Mesendoderm (in vitro differentiated cells): ENCODE results near the gene RFC2.

Source experiments
- DNase-seq: peaks from one replicate; pipeline ENCODE4 v3.0.0; 2013
- H2AK5ac ChIP-seq: 2 replicates; pipeline ENCODE4 v1.6.1; 2013; ENCODE audit warnings: low read length, inconsistent platforms
- H2BK120ac ChIP-seq: 2 replicates; pipeline ENCODE4 v1.6.1; 2013; ENCODE audit warnings: low read depth, mild to moderate bottlenecking, low read length, moderate library complexity, mixed read lengths
- H2BK15ac ChIP-seq: replicated peaks from 2 replicates; pipeline ENCODE4 v1.6.1; 2013; ENCODE audit warnings: low read depth, mild to moderate bottlenecking, moderate library complexity
- H2BK5ac ChIP-seq: 2 replicates; pipeline ENCODE4 v1.6.1; 2013; ENCODE audit warnings: low read length, inconsistent platforms
- H3K18ac ChIP-seq: 2 replicates; pipeline ENCODE4 v1.6.1; 2013; ENCODE audit warnings: mild to moderate bottlenecking, low read length, mixed read lengths
- H3K23ac ChIP-seq: one replicate; pipeline ENCODE4 v1.6.1; 2013; ENCODE audit warnings: low read length
- H3K27ac ChIP-seq: 2 replicates; pipeline ENCODE4 v1.5.1; 2013; ENCODE audit warnings: low read depth, mild to moderate bottlenecking, inconsistent platforms, low read length, moderate library complexity
- H3K27me3 ChIP-seq: 2 replicates; pipeline ENCODE4 v1.6.1; 2013; ENCODE audit warnings: low read length, control low read depth, mild to moderate bottlenecking, inconsistent platforms; ENCODE audit not compliant: insufficient read depth, poor library complexity
- H3K36me3 ChIP-seq: 2 replicates; pipeline ENCODE4 v1.6.1; 2013; ENCODE audit warnings: low read length, inconsistent platforms; ENCODE audit not compliant: control insufficient read depth, insufficient read depth
- H3K4ac ChIP-seq: one replicate; pipeline ENCODE4 v1.6.1; 2013; ENCODE audit warnings: low read depth, mild to moderate bottlenecking, low read length, moderate library complexity
- H3K4me1 ChIP-seq: 2 replicates; pipeline ENCODE4 v1.6.1; 2013; ENCODE audit warnings: low read depth, low read length, inconsistent platforms; ENCODE audit not compliant: control insufficient read depth
- H3K4me2 ChIP-seq: 2 replicates; pipeline ENCODE4 v1.6.1; 2013; ENCODE audit warnings: low read length
- H3K4me3 ChIP-seq: 2 replicates; pipeline ENCODE4 v1.5.1; 2013; ENCODE audit warnings: mild to moderate bottlenecking, low read length
- H3K56ac ChIP-seq: one replicate; pipeline ENCODE4 v1.6.1; 2013; ENCODE audit warnings: low read length
- H3K79me1 ChIP-seq: 2 replicates; pipeline ENCODE4 v1.6.1; 2013; ENCODE audit warnings: low read length, inconsistent platforms
- H3K79me2 ChIP-seq: 2 replicates; pipeline ENCODE4 v1.6.1; 2013; ENCODE audit warnings: mild to moderate bottlenecking, low read length; ENCODE audit not compliant: control insufficient read depth, insufficient read depth
- H3K9ac ChIP-seq: 2 replicates; pipeline ENCODE4 v1.6.1; 2013; ENCODE audit warnings: low read length, inconsistent platforms
- H4K5ac ChIP-seq: one replicate; pipeline ENCODE4 v1.6.1; 2013; ENCODE audit warnings: low read length
- H4K8ac ChIP-seq: one replicate; pipeline ENCODE4 v1.6.1; 2013; ENCODE audit warnings: low read depth, mild to moderate bottlenecking, control low read depth, low read length, moderate library complexity
- WGBS: extraction: QIAGEN DNeasy Blood & Tissue Kit; methylation state at CpG from one replicate; pipeline ENCODE4 v1.1.7; 2013; ENCODE audit warnings: low lambda C conversion rate, missing lambda C conversion rate; ENCODE audit not compliant: insufficient coverage; ENCODE audit errors: extremely low coverage; 5-methylcytosine and 5-hydroxymethylcytosine counted together

Gene RFC2

DNA sequence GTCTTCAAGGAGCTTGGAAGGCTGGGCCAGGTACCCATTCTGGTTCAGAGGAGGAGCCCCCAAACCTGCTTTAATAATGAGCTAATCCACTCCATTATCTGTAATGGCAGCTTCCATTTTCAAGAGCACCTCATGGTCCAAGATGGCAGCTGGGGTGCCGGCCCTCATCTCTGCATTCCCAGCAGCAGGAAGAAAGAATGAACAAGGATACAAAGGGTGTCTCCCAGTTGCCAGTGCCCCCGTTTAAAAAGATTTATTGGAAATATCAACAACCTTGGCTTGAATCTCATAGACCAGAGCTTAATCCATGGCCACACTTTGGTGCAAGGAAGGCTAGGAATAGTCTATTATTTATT, 35.9 kb downstream of the RFC2 start:
- no peak for DNase-seq
- Histone ChIP-seq H3K27me3 (no peaks in the 10 kb centered on the region), H3K4me3 (no peak overlapping the region), H2BK5ac (no peak overlapping the region), H4K8ac (no peak overlapping the region), H3K79me2 (no peaks in the 10 kb centered on the region), H3K27ac (no peak overlapping the region), H3K9ac (no peak overlapping the region), H2AK5ac (no peak overlapping the region), H2BK15ac (no peak overlapping the region), H3K4me2 (no peak overlapping the region), H3K23ac (no peak overlapping the region), H4K5ac (no peak overlapping the region), H3K56ac (no peak overlapping the region), H3K36me3 (no peaks in the 10 kb centered on the region), H3K79me1 (no peaks in the 10 kb centered on the region), H3K18ac (no peak overlapping the region), H3K4ac (no peak overlapping the region), H3K4me1 (no peaks in the 10 kb centered on the region), H2BK120ac (no peak overlapping the region)
- WGBS = no CpG with 5 or more reads among the region's 2 CpGs

DNA sequence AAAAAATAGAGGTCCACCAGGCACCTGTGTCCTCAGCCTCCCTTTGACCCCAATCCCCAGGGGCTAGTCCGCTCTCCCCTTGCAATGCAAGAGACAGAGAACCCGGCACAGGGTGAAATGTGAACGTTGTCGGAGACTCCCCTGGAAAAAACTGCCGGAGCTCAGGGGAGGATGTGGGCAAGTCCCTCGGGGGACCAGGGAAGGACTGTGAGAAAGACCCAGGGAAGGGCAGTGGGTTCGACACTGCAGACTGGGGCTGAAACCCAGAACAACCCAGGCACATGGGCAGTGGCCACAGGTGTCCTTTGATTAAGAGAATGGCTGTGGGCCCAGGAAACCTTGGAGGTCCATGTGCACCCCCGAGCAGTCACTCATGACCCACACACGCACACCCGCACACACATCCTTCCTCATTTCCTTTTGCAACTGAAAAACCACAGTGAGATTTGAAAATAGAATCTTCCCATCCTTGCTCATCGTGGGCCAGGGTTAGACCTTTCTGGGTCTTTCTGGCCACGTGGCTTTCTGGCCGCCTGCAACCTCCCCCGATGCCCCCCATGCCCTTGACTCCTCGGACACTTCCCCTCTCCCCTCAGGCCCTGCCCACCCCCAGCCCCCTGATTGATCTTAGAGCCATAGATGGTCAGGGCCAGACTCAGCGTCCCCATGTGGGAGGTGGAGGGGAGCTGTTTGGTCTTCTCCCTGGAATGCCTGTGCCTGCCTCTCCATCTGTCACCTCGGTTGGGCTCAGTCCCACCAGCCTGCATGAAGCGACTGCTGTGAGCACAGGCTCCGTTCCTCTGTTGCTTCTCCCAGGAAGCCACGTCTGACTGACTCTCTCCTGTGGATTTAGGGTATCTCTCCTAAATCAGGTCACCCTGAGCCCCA, 36.5 kb downstream of the RFC2 start:
- Histone ChIP-seq H2BK120ac (no peak overlapping the region), H3K9ac (no peak overlapping the region), H3K79me2 (no peaks in the 10 kb centered on the region), H3K18ac (no peak overlapping the region), H3K56ac (no peak overlapping the region), H2AK5ac (no peak overlapping the region), H3K36me3 (no peaks in the 10 kb centered on the region), H3K27me3 (no peaks in the 10 kb centered on the region), H3K4ac (no peak overlapping the region), H3K23ac (no peak overlapping the region), H4K5ac (no peak overlapping the region), H3K27ac (no peak overlapping the region), H3K4me3 (no peak overlapping the region), H2BK15ac (no peak overlapping the region), H2BK5ac (no peak overlapping the region), H3K4me2 (no peak overlapping the region), H3K79me1 (no peaks in the 10 kb centered on the region), H4K8ac (no peak overlapping the region), H3K4me1 (no peaks in the 10 kb centered on the region)
- WGBS = no CpG with 5 or more reads among the region's 20 CpGs
- DNase-seq = no peak

DNA sequence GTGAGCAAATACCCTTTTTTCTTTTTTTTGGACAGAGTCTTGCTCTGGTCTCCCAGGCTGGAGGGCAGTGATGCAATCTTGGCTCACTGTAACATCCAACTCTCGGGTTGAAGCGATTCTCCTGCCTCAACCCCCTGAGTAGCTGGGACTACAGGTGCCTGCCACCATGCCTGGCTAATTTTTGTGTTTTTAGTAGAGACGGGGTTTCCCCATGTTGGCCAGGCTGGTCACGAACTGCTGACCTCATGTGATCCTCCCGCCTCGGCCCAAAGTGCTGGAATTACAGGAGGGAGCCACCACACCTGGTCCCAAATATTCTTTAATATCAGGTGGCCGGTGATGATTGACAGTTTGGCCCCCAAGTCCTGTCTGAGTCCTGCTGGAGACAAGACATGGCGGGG, 37.8 kb downstream of the RFC2 start:
- Histone ChIP-seq H3K79me2 (no peaks in the 10 kb centered on the region), H2BK15ac (no peak overlapping the region), H4K8ac (no peak overlapping the region), H3K27me3 (no peaks in the 10 kb centered on the region), H3K4me2 (no peak overlapping the region), H3K9ac (no peak overlapping the region), H3K4ac (no peak overlapping the region), H2AK5ac (no peak overlapping the region), H3K23ac (no peak overlapping the region), H3K56ac (no peak overlapping the region), H3K4me3 (no peak overlapping the region), H3K18ac (no peak overlapping the region), H3K4me1 (no peaks in the 10 kb centered on the region), H2BK5ac (no peak overlapping the region), H3K79me1 (no peaks in the 10 kb centered on the region), H4K5ac (no peak overlapping the region), H3K36me3 (no peaks in the 10 kb centered on the region), H3K27ac (no peak overlapping the region), H2BK120ac (no peak overlapping the region)
- DNase-seq = no peak
- WGBS = no CpG with 5 or more reads among the region's 8 CpGs

DNA sequence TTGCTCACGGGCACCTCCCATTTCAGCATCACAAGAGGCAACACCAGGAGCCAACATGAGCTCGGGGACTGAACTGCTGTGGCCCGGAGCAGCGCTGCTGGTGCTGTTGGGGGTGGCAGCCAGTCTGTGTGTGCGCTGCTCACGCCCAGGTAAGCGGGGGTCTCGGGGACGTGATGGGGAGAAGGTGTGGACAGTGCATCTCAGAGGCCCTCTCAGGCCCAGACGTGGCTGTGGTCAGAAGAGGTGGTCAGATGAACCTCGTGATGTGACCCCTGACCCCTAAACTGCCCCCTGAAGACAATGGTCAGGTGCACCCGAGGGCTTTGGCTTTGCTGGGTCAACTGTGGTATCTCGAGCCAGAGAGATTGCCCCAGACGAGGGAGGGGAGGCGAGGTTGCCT, 38.3 kb downstream of the RFC2 start:
- no peaks in the 10 kb centered on the region for H3K79me2 ChIP-seq
- no peak for DNase-seq
- H2BK5ac ChIP-seq = no peak overlapping the region
- no peaks in the 10 kb centered on the region for H3K4me1 ChIP-seq
- no peak overlapping the region for H4K5ac ChIP-seq
- H3K27me3 ChIP-seq = no peaks in the 10 kb centered on the region
- H3K36me3 ChIP-seq = no peaks in the 10 kb centered on the region
- H3K18ac ChIP-seq = no peak overlapping the region
- H3K9ac ChIP-seq = no peak overlapping the region
- H3K4me2 ChIP-seq = no peak overlapping the region
- no peak overlapping the region for H3K23ac ChIP-seq
- no peaks in the 10 kb centered on the region for H3K79me1 ChIP-seq
- no peak overlapping the region for H3K4me3 ChIP-seq
- H2AK5ac ChIP-seq = no peak overlapping the region
- no peak overlapping the region for H4K8ac ChIP-seq
- H2BK15ac ChIP-seq = no peak overlapping the region
- H3K4ac ChIP-seq = no peak overlapping the region
- no peak overlapping the region for H2BK120ac ChIP-seq
- no CpG with 5 or more reads among the region's 15 CpGs for WGBS
- H3K56ac ChIP-seq = no peak overlapping the region
- H3K27ac ChIP-seq = no peak overlapping the region

DNA sequence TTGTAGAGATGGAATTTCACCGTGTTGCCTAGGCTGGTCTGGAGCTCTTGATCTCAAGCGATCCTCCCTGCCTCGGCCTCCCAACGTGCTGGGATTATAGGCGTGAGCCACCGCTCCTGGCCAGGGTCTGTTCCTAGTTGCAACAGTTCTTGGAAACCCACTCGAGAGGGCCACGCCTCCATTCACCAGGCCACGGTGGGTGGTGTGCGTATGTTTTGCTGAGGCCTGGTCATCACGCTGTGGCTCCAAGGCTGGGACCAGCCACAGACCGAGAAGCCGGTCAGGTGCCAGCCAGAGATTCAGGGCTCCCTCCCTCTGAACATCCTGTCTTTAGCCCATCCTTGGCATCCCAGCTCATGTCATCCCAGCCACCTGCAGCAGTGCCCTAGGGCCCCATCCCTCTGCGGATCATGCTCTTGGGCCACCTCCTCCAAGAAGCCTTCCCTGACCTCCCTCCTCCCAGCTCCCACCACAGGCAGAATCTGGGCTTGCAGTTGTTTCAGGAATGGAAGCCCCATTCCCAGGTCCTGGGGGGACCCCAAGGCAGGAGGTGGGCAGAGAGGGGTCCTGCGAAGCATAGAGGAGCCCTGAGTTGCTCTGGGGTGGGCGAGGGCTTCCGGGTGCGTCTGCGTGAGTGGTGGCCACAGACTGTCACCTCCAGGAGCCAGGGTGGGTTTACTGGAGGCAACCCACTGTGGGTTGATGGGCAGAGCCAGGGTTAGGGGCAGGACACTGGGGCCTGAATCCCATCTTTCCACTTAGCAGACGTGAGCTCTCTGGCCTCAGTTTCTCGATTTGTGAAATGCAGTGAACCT, 39.2 kb downstream of the RFC2 start:
- Histone ChIP-seq H3K4me3 (no peak overlapping the region), H2BK15ac (no peak overlapping the region), H3K27ac (no peak overlapping the region), H2BK120ac (no peak overlapping the region), H3K79me2 (no peaks in the 10 kb centered on the region), H3K9ac (no peak overlapping the region), H3K79me1 (no peaks in the 10 kb centered on the region), H2AK5ac (no peak overlapping the region), H4K5ac (no peak overlapping the region), H3K23ac (no peak overlapping the region), H2BK5ac (no peak overlapping the region), H3K56ac (no peak overlapping the region), H4K8ac (no peak overlapping the region), H3K4me2 (no peak overlapping the region), H3K18ac (no peak overlapping the region), H3K36me3 (no peaks in the 10 kb centered on the region), H3K4ac (no peak overlapping the region), H3K27me3 (no peaks in the 10 kb centered on the region), H3K4me1 (no peaks in the 10 kb centered on the region)
- DNase-seq = no peak
- no CpG with 5 or more reads among the region's 21 CpGs for WGBS
